ENCODE measurements around the gene MACROD2.

MACROD2 gene

DNA sequence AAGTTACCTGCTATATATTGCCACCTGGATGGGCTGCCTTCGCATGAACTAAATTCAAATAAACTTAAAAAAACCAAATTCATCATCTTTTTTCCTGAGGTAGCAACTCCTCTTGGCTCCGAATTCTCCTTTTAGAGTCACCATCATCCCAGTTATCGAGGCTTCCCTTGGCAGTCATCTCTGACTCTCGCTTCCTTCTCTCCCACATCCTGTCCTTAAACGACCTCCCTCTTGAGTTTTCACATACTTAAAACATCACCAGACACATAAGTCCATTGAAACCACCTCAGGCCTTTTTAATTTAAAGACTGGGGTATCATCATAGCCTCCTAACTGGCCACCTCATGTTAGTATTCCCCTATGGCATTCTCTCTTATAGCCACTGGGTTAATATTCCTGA, 638.2 kb downstream of the MACROD2 start:
- no peak for TF ChIP-seq JUND (IDR thresholded peaks at IDR 0.05; ENCODE audit: low read depth)
- DNase-seq (ENCODE audit: low read depth in 1 of 2, low spot score in 1 of 2): no peak
- in situ Hi-C loops (cut with HindIII; ENCODE audit: low pct_unique_long_range_greater_than_20kb, low sequenced_read_pairs): no loop called here

DNA sequence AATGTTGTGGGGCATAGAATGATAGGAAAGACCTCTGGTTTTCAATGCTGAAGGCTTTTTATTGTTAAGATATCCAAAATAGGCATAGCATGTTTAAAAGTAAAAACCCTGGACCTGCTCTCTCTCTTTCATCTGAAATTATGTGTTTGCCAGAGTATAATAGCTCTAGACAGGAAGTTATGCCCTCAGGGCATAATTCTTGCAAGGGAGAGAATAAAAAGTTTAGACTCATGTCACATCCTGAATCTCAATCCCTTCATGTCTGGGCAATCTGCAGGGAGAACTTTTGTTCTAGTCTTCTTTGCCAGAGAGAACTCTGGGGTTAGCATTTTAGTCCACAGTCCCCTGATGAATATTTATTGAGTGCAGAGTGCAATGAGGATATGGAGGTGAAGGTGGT, 639.3 kb downstream of the MACROD2 start:
- no peak for DNase-seq (ENCODE audit: low read depth in 1 of 2, low spot score in 1 of 2)
- TF ChIP-seq JUND (IDR thresholded peaks at IDR 0.05; ENCODE audit: low read depth): no peak
- in situ Hi-C loops (cut with HindIII; ENCODE audit: low pct_unique_long_range_greater_than_20kb, low sequenced_read_pairs): no loop called here

DNA sequence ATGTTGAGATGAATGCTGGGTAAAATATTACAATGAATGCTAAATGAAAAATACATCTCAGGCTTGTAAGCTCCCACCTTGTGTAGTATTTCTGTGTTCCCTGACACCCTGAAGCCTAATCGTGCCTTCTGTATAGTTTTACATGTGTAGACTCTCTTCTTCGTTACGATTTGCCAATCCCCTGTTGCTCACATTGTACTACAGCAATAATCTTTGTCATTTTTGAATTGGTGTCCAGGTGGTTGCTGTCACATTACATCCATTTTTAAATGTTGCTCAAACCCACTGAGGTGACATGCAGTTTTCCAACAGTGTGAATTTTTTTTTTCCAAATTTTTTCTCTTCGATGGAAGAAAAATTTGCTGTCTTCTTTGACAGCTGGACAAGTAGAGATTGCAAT, 642.1 kb downstream of the MACROD2 start:
- DNase-seq (ENCODE audit: low read depth in 1 of 2, low spot score in 1 of 2): no peak
- TF ChIP-seq JUND (IDR thresholded peaks at IDR 0.05; ENCODE audit: low read depth): no peak
- in situ Hi-C loops (cut with HindIII; ENCODE audit: low pct_unique_long_range_greater_than_20kb, low sequenced_read_pairs): no loop called here

DNA sequence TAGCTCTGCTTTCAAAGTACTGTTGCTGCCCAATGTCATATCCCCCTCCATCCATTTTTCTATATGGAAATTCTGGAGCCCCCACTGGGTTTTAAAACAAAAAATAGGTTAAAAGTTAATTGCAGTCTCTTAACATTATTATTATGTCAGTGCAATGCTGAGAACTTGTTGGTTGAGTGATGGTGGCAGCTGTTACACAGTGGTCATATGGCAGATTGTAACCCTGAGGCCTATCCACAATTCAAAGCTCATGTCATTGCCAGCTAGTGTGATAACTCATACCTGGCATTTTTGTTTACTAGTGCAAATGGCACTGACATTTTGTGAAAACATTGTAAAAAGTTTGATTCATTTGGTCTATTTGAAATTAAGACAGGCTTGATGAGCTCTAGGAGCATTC, 647.8 kb downstream of the MACROD2 start:
- in situ Hi-C loops (cut with HindIII; ENCODE audit: low pct_unique_long_range_greater_than_20kb, low sequenced_read_pairs): no loop called here
- TF ChIP-seq JUND (IDR thresholded peaks at IDR 0.05; ENCODE audit: low read depth): no peak
- no peak for DNase-seq (ENCODE audit: low read depth in 1 of 2, low spot score in 1 of 2)

DNA sequence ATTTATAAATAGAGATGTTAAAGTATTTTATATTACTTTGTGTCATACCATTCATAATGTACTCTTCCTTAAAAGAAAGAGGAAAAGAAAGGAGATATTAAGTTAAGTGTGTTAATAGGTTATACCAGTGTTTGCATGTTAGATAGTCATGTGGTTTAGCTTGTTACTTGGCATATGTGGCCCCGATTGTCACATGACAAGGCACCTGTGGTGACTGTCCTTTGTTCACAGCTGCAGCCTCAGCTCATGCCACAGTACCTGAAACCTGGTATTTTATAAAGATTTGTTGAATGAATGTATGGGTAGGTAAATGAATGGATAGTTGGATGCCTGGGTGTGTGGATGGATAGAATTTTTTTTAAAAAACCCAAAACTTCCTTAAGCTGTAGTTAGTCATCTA, 648.2 kb downstream of the MACROD2 start:
- no peak for DNase-seq (ENCODE audit: low read depth in 1 of 2, low spot score in 1 of 2)
- in situ Hi-C loops (cut with HindIII; ENCODE audit: low pct_unique_long_range_greater_than_20kb, low sequenced_read_pairs): no loop called here
- no peak for TF ChIP-seq JUND (IDR thresholded peaks at IDR 0.05; ENCODE audit: low read depth)

DNA sequence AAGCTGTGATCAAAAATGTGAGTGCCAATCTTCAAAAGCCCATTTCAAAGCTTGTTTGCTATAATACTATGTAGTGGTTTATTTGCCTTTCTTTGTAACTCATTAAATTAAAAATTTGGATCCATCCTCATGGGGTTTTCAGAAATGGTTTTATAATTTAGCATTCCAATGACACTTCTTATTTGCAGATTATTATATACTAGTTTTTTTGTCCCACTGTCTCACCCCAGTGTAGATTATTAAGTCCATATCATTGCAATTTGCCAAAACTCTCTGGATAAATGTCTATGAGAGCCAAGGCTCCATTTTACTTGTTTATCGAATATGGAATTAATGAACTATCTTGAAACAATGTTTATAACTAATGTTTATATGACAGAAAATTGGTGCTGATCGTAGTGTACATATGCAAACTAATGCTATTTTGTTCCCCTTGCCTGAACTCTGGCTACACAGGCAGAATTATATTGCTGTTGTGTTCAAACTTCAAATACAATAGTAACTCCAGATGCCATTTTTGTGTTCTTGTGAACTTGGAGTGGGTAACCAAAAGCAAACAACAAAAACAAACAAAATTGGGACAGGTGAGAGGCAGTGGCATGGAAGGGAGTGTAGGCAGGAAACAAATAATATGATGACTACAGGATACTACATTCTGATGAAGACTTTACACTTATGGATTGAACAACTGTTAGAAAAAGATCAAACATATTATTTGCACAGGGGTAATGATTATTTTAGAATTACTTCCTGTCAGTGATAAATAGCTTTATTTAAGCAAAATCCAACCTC, 649.2 kb downstream of the MACROD2 start:
- TF ChIP-seq JUND (IDR thresholded peaks at IDR 0.05; ENCODE audit: low read depth): no peak
- in situ Hi-C loops (cut with HindIII; ENCODE audit: low pct_unique_long_range_greater_than_20kb, low sequenced_read_pairs): no loop called here
- no peak for DNase-seq (ENCODE audit: low read depth in 1 of 2, low spot score in 1 of 2)

DNA sequence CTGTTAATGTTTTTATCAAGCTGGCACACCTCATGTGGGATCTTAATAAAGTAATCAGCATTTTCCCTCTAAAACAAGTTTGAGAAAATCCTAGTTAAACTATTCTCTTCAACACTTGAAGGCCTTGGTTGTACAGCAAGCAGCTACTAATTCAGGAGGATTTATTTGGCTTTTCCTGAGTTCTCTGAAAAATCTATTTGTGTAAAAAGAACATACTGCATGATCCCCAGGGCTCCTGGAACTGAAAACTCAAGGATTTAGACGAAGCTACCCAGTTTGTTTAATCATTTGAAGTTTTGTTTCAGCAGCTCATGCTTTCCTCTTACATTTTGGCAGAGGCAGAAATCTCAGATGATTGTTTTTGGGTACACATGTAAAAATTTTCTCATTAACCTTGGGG, 651.7 kb downstream of the MACROD2 start:
- no peak for DNase-seq (ENCODE audit: low read depth in 1 of 2, low spot score in 1 of 2)
- TF ChIP-seq JUND (IDR thresholded peaks at IDR 0.05; ENCODE audit: low read depth): no peak
- in situ Hi-C loops (cut with HindIII; ENCODE audit: low pct_unique_long_range_greater_than_20kb, low sequenced_read_pairs): no loop called here

DNA sequence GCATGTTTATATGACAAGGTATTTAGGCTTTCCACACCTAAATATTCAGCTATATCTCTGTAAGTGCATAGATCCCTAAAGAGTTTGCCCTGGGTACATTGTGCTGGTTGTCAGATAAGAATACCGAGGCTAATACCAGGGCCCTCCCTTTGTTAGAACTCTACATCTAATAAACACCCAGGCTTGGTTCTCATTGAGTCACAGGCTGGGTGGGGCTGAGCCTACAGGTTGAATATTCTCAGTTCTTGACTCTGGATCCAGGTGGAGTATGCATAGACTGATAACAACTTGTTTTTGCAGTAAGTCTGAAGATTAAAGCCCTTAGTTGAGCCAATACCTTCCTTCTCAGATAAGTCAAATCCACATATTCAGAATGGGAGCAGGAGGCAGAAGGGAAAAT, 654.3 kb downstream of the MACROD2 start:
- TF ChIP-seq JUND (IDR thresholded peaks at IDR 0.05; ENCODE audit: low read depth): no peak
- in situ Hi-C loops (cut with HindIII; ENCODE audit: low pct_unique_long_range_greater_than_20kb, low sequenced_read_pairs): no loop called here
- no peak for DNase-seq (ENCODE audit: low read depth in 1 of 2, low spot score in 1 of 2)

DNA sequence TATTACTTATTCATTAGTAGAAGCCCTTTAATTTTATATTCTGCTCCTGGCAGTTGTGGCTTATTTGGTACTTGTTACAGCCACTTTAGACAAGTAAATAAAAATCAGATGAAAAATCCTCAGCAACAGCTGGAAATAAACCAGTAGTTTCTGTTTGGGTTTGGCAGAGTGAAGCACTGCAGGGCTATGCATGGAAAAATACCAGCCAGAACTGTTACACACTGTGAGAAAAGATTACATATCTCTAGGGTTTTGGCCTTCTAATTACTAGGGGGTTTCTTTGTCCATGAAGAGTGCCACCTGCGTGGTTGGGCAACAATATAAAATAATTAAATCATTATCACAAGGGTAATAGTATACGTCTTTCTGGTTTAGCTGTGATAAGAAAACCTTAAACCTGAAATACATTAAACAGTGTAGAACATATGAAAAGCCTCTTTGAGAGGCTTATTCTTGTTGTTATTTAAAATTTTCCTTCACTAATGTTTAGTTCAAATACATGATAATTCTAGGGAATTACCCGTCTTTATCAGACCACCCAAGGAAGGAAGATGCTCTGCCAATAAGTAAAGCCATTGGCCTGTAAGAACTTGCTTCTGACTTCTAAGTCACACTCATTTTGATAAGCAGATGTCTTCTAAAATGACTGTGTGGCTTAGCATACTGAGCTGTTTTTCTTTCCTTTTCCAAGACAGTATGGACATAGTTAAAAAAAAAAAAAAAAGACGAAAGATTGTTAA, 662.1 kb downstream of the MACROD2 start:
- in situ Hi-C loops (cut with HindIII; ENCODE audit: low pct_unique_long_range_greater_than_20kb, low sequenced_read_pairs): no loop called here
- no peak for DNase-seq (ENCODE audit: low read depth in 1 of 2, low spot score in 1 of 2)
- TF ChIP-seq JUND (IDR thresholded peaks at IDR 0.05; ENCODE audit: low read depth): no peak

DNA sequence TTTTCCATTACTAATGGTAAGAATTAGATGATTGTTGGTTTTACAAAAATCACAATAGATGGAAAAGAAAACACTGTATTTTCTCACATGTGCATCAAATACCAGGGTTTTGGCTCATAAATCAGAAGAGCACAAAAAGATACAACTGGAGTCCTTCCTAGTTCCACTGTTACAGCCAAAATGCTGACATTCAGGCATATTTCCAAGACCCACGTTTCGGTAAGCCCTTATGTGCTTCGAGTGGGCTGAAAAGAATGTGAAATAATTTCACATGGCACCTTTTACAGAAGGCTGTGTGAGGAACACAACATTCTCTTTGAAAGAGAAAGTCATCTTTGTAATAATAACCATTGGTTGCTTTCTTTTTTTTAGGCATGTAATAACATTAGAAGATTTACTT, 668.8 kb downstream of the MACROD2 start:
- in situ Hi-C loops (cut with HindIII; ENCODE audit: low pct_unique_long_range_greater_than_20kb, low sequenced_read_pairs): no loop called here
- TF ChIP-seq JUND (IDR thresholded peaks at IDR 0.05; ENCODE audit: low read depth): no peak
- DNase-seq (ENCODE audit: low read depth in 1 of 2, low spot score in 1 of 2): no peak

DNA sequence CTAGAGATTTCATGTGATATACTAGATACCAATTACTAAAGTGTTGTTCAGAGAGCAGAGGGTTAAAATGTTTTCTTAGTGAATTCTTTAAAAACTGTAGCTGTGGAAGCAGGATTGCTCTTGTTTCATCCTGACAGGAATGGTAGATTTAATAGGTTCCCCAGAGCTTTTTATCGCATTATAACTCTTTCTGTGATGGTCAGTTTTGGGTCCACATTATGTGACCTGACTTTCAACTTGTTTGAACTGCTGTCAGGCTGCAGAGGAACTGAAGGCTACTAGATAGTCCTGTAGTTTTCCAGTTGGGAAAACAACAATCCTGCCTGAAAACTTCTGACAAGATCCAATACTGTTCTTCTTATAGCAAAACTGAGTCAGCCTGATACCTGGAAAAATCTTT, 671.4 kb downstream of the MACROD2 start:
- in situ Hi-C loops (cut with HindIII; ENCODE audit: low pct_unique_long_range_greater_than_20kb, low sequenced_read_pairs): no loop called here
- DNase-seq (ENCODE audit: low read depth in 1 of 2, low spot score in 1 of 2): no peak

DNA sequence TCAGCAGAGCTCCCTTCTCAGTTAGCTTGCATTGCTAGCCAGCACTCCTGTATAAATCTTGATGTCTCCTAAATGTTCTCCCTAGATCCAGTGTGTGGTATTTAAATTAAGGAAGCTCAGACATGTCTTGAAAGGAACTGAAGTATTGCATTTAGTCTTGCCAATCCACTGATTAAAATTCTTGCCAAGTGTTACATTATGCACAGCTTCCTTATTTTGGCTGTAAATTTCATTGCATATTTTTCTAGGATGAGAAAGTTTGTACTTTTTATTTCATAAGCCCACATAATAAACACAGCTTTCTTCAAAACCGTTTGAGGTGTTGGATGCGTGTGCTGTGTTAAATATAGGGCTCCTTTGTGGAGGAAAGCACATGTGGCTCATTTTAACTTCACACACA, 671.9 kb downstream of the MACROD2 start:
- no peak for TF ChIP-seq JUND (IDR thresholded peaks at IDR 0.05; ENCODE audit: low read depth)
- in situ Hi-C loops (cut with HindIII; ENCODE audit: low pct_unique_long_range_greater_than_20kb, low sequenced_read_pairs): no loop called here
- DNase-seq (ENCODE audit: low read depth in 1 of 2, low spot score in 1 of 2): no peak

More for the DNA sequence above, 671.4 kb downstream of the MACROD2 start:
- TF ChIP-seq JUND (IDR thresholded peaks at IDR 0.05; ENCODE audit: low read depth): no peak

DNA sequence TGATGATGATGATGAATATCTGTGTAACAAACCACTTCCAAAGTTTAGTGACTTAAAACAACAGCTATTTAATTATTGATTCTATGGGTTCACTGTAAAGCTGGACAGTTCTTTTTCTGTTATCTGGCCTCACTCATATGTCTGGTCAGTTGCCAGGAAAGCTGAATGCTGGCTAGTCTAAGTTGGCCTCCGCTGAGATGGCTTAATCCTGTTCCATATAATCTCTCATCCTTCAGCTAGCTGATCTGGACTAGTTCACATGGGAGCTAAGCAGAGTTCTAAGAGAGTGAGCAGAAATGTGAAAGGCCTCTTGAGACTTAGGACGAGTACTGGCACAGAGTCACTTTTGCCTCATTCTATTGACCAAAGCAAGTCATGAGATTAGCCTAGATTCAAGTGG, 676.8 kb downstream of the MACROD2 start:
- no peak for TF ChIP-seq JUND (IDR thresholded peaks at IDR 0.05; ENCODE audit: low read depth)
- in situ Hi-C loops (cut with HindIII; ENCODE audit: low pct_unique_long_range_greater_than_20kb, low sequenced_read_pairs): no loop called here
- no peak for DNase-seq (ENCODE audit: low read depth in 1 of 2, low spot score in 1 of 2)

All from T47D (cell line).